ENCODE results near the gene NFIX.

The NFIX gene

DNA sequence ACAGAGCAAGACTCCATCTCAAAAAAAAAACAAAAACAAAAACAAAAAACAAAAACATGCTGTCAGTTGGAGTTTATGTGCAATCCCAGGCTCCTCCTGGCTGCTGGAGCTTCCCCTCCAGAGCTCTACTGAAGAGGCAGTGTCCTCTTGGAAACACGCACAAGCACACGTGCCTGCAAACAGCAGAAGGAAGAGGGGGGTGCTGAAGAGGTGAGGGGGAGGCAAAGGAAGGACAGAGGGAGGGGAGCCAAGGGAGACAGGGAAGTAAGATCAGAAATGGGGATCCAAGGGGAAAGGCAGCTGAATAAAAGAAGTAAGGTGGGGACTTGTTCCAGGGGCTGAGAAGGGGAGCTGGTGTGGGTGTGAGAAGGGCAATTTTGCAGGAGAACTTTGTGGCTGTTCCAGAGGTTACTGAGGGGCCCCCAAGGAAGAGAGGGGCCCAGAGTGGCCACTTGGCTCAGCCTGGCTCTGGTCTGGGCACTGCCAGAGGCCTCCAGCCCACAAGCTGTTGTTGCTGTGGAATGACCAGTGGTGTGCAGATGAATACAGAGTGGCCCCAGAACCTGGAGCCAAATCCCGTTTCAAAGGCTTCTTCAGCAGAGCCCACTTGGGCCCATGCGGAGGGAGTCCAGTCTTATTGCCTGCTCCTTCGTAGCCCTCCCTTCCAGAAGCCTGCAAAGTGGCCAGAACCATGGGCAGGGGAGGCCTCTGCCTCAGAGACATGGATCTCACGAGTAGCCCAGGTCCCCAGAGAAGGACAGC is 73.0 kb downstream of the NFIX start:
- in situ Hi-C loops (cut with MboI; ENCODE audit: low sequenced_read_pairs), result no loop called here
- Histone ChIP-seq H3K36me3 (replicated peaks) (no peaks in the 10 kb centered on the region), H3K27me3 (ENCODE audit: low read depth) (no peaks in the 10 kb centered on the region), H3K4me3 (no peak overlapping the region), H3K4me1 (no peaks in the 10 kb centered on the region), H3K9me3 (no peaks in the 10 kb centered on the region)
- no peak for DNase-seq (ENCODE audit: low spot score in 2 of 2)

DNA sequence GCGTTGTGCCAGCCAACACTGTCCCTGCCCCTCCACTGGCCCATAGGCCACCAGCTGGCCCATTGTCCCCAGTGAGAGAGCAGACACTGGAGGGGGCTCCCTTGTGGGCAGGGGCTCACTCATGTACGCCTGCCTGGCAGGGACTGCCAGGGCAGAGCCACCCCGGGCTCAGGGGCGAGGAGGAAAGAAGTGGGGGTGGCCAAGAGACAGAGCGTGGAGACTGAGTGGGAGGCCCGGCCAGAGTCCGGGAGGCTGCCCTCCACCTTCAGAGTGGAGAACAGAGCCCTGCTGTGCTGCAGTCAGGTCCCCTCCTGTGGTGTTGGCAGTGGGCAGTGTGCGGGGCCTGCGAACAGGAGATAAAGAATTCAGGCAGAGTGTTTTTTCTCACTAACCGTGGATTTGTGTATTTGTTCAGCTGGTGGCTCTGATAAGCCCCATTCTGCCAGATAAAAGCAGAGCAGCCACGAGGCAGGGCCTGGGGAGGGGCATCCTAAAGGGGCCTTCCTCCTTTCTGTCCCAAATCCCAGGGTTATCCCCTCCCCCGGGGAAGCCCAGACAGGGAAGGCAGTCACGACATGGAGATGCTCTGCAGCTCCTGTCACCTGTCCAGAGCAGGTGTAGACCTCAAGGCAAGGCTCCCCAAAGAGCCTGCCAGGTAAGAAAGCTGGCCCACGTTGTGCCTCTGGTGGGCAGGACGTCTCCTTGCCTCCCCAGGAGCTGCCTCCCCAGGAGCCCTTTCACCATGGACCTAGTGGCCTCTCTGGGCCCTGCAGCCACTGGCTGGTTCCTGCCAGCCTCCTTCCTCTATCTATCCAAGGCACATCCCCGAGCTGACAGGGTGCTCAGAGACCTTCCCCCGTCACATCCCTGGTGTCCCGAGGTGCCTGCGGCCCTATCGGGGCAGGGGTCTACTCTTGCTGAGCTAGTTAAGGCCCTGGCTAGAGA is 74.4 kb downstream of the NFIX start:
- H3K4me1 ChIP-seq, result no peaks in the 10 kb centered on the region
- H3K4me3 ChIP-seq, result no peak overlapping the region
- H3K27me3 ChIP-seq (ENCODE audit: low read depth), result no peaks in the 10 kb centered on the region
- no peaks in the 10 kb centered on the region for H3K36me3 ChIP-seq (replicated peaks)
- in situ Hi-C loops (cut with MboI; ENCODE audit: low sequenced_read_pairs), result no loop called here
- no peak for DNase-seq (ENCODE audit: low spot score in 2 of 2)
- H3K9me3 ChIP-seq, result no peaks in the 10 kb centered on the region

DNA sequence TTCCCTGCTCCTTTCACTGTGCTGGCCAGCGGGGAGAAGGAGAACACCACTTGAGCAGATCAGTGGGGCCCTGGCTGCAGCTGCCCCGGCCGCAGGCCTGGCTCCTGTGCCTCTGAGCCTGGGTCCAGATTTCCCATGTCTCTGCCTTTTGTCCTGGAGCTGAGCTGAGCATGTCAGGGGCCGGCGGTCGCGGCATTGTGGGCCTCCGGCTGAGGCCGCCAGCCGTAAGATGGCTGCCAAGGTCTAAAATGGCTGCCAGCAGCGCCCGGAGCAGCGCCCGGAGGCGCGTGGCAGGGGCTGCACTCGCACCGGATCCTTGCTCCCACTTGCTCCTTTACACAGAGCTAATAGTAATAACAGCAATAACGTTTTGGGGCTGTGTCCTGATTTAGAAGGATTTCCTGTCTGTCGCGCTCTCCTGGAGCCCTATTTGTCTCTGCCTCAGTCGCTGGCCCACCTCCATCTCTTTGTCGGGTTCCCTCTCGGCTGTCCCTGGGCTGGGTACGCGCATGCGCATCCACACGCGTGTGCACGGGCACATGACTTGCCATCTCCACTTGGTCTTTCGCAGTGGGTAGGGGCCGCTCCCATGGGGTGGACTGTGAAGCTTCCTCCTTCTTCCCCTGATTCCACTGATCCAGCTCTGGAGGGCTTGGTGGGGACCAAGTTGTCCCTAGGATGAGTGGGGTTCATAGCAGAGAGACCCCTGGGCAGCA is 75.3 kb downstream of the NFIX start:
- Histone ChIP-seq H3K27me3 (ENCODE audit: low read depth) (no peaks in the 10 kb centered on the region), H3K36me3 (replicated peaks) (no peaks in the 10 kb centered on the region), H3K9me3 (no peaks in the 10 kb centered on the region), H3K4me1 (no peaks in the 10 kb centered on the region), H3K4me3 (no peak overlapping the region)
- in situ Hi-C loops (cut with MboI; ENCODE audit: low sequenced_read_pairs), result no loop called here
- no peak for DNase-seq (ENCODE audit: low spot score in 2 of 2)

DNA sequence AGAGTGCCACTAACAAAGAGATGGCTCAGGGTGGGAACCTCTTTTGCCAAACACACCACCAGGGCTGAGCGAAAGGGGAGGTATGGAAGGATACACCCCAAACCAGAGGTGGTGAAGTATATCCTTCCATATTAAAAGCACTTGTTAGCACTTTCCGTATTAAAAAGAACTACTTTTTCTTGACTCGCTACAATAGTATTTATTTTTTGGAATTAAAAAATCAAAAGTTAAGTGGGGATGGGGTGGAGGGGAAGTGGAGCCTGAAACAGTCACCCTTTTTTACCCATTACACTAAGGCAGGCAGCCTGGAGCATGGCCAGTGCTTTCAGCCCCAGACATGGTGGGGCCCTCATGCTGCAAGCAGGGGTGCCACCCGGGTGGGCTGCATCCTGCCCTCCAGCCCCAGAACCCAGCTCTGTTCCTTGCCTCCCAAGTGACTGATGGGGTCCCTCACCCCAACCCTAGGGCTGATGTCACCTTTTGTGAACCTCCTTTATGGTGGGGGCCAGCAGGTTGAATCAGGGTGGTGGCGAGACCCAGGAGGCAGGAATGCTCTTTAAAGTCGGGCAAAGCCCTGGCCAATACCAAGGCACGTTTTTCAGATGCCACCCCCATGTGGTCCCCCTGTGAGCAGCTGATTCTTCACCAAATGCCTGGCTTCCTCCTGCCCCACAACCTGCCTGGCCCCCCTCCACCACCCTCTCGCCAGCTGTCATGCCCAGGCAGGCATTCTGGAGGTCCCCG is 76.3 kb downstream of the NFIX start:
- no peaks in the 10 kb centered on the region for H3K36me3 ChIP-seq (replicated peaks)
- no peaks in the 10 kb centered on the region for H3K4me1 ChIP-seq
- no peak overlapping the region for H3K4me3 ChIP-seq
- no peaks in the 10 kb centered on the region for H3K9me3 ChIP-seq
- H3K27me3 ChIP-seq (ENCODE audit: low read depth), result no peaks in the 10 kb centered on the region
- in situ Hi-C loops (cut with MboI; ENCODE audit: low sequenced_read_pairs), result no loop called here
- DNase-seq (ENCODE audit: low spot score in 2 of 2), result no peak

DNA sequence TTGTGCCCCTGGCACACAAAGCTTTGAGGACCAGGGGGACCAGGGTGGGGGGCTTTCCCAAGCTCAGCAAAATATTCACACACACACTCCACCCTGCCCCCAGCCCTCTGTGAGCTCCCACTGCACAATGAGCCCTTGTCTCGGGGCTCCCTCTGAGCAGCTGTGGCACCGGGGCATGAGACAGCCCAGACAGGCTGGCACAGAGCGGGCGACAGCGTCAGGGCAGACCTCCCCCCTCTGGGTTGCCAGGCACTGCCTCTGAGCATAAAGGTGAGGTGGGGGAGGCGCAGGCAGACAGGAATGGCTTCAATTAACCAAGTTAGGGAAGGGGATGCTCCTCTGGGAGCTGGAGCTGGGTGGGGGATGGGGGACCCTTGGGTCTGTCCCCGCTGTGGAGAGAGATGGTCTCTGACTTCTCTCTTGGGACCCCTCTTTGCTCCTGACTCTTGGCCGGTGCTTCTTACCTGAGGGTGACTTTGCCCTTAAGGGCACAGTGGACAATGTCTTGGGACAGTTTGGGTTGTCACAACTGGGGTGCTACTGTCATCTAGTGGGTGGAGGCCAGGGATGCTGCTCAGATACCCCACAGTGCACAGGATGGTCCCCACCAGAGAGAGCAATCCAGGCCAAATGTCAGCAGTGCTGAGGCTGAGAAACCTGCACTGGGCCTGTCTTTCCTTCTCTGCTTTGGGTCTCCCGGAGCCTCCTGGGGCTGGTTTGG is 77.1 kb downstream of the NFIX start:
- Histone ChIP-seq H3K4me3 (no peak overlapping the region), H3K4me1 (no peaks in the 10 kb centered on the region), H3K36me3 (replicated peaks) (no peaks in the 10 kb centered on the region), H3K9me3 (no peaks in the 10 kb centered on the region), H3K27me3 (ENCODE audit: low read depth) (no peaks in the 10 kb centered on the region)
- no peak for DNase-seq (ENCODE audit: low spot score in 2 of 2)
- in situ Hi-C loops (cut with MboI; ENCODE audit: low sequenced_read_pairs), result no loop called here

DNA sequence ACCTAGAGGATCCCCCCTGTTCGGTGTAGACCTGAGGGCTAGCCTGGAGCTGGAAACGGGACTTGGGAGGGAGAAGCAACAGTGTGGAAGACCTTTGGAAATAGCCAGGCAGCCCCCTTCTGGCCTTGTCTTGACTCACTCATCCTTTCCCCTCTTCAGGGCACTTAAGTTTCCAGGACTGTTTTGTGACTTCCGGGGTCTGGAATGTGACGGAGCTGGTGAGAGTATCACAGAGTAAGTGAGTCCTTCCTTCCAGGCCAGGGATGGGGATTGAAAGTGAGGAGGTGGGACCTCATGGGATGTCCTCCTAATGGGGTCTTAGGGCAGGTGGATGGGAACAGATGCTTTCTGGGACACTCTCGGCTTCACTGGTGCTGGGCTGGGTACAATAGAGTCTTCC is 78.0 kb downstream of the NFIX start:
- Histone ChIP-seq H3K9me3 (no peaks in the 10 kb centered on the region), H3K4me3 (no peak overlapping the region), H3K4me1 (no peaks in the 10 kb centered on the region), H3K27me3 (ENCODE audit: low read depth) (no peaks in the 10 kb centered on the region), H3K36me3 (replicated peaks) (no peaks in the 10 kb centered on the region)
- in situ Hi-C loops (cut with MboI; ENCODE audit: low sequenced_read_pairs), result no loop called here
- no peak for DNase-seq (ENCODE audit: low spot score in 2 of 2)

DNA sequence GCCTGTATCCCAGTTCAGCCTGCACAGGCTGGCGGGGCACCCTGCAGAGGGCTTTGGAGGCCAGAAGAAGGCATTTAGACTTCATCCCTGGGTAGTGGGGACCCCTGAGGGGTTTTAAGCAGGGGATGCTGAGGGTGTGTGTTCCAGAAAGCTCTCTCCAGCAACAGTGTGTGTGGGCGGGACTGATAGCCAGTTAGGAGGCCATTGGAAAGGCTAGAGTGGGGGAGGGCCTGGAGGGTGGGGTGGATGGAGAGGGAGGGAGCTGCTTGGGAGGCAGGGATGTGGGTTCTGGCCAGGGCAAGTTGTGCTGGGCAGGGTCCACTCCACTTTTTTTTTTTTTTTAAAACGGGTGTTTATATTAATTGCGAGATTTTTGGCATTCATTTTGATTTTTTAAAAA is 79.1 kb downstream of the NFIX start:
- H3K36me3 ChIP-seq (replicated peaks), result no peaks in the 10 kb centered on the region
- no peaks in the 10 kb centered on the region for H3K27me3 ChIP-seq (ENCODE audit: low read depth)
- in situ Hi-C loops (cut with MboI; ENCODE audit: low sequenced_read_pairs), result no loop called here
- H3K4me3 ChIP-seq, result no peak overlapping the region
- no peaks in the 10 kb centered on the region for H3K4me1 ChIP-seq
- no peak for DNase-seq (ENCODE audit: low spot score in 2 of 2)
- no peaks in the 10 kb centered on the region for H3K9me3 ChIP-seq

DNA sequence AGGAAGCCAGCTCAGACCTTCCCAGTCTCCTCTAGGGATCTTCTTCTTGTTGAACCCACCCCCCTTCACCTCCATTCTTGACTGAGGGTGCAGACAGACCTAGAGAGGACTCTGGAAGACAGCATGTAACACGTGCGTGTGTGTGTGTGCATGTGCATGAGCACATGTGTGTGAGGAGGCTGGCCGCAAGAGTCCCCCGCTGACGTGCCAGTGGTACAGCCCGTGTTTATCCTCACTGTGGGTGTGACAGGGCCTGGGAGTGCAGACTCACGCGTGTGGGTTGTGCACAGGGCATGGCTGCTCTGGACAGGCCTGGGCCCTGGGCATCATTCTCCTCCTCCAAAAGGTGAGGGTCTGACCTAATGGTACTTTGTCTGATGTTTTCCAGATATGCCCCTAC is 81.0 kb downstream of the NFIX start:
- no peak for DNase-seq (ENCODE audit: low spot score in 2 of 2)
- Histone ChIP-seq H3K27me3 (ENCODE audit: low read depth) (no peaks in the 10 kb centered on the region), H3K4me3 (no peak overlapping the region), H3K36me3 (replicated peaks) (no peaks in the 10 kb centered on the region), H3K4me1 (no peaks in the 10 kb centered on the region), H3K9me3 (no peaks in the 10 kb centered on the region)
- in situ Hi-C loops (cut with MboI; ENCODE audit: low sequenced_read_pairs), result no loop called here

DNA sequence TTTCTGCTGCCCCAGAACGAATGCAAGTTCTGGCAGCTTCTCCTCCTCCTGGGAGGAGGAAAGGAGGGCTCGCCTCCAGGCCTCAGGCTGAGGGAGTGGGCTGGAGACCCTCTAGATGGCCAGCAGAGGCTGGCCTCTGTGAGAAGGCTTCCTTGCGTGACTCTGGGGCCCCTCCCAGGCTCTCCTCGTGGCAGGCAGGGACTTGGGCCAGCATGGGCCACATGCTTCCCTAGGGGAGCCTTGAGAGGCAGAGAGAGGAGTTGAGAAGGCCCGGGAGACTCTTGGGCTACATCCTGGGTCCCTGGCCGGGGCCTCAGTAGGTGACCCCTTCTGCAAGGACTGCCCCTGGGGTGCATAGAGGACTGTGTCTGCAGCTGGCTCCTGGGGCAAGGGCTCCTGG is 81.5 kb downstream of the NFIX start:
- Histone ChIP-seq H3K9me3 (no peaks in the 10 kb centered on the region), H3K4me1 (no peaks in the 10 kb centered on the region), H3K4me3 (no peak overlapping the region), H3K27me3 (ENCODE audit: low read depth) (no peaks in the 10 kb centered on the region), H3K36me3 (replicated peaks) (no peaks in the 10 kb centered on the region)
- in situ Hi-C loops (cut with MboI; ENCODE audit: low sequenced_read_pairs), result no loop called here
- DNase-seq (ENCODE audit: low spot score in 2 of 2), result no peak

DNA sequence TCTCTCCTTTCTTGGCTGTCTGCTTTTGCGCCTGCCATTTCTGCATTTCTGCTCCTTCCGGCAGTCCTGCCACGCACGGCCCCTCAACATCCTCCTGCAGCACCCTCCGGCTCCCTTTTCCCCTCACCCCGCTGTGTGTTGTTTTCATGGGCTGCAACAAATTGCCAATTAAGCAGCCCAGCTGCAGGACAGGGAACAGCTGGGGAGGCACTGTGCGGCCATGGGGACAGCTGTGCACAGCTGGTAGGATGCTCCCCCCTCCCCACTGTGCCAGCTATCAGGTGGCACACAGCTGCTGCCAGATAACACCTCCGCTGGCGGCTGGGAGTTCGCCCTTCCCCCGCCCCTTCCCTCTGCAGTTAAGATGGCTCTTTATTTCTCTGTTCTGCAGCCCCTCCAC is 82.0 kb downstream of the NFIX start:
- H3K4me1 ChIP-seq, result no peaks in the 10 kb centered on the region
- DNase-seq (ENCODE audit: low spot score in 2 of 2), result no peak
- no peaks in the 10 kb centered on the region for H3K27me3 ChIP-seq (ENCODE audit: low read depth)
- H3K9me3 ChIP-seq, result no peaks in the 10 kb centered on the region
- no peak overlapping the region for H3K4me3 ChIP-seq
- no peaks in the 10 kb centered on the region for H3K36me3 ChIP-seq (replicated peaks)
- in situ Hi-C loops (cut with MboI; ENCODE audit: low sequenced_read_pairs), result no loop called here

DNA sequence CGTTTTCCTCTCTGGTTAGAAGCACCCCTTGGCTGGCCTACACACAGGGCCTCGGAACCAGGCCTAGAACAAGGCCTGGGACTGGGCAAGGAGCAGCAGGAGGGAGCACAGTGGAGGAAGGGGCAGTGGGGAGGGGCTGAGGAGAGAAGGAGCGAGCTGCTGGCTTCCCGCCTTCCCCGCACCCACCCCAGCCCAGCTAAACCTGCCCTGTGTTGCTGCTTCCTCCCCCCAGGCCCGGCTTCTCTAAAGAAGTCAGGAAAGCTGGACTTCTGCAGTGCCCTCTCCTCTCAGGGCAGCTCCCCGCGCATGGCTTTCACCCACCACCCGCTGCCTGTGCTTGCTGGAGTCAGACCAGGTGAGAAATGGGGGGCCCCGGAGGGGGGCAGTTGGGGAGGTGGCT is 83.1 kb downstream of the NFIX start:
- no peaks in the 10 kb centered on the region for H3K4me1 ChIP-seq
- H3K36me3 ChIP-seq (replicated peaks), result no peaks in the 10 kb centered on the region; the same call in 1 of the 2 replicates
- no peaks in the 10 kb centered on the region for H3K9me3 ChIP-seq
- DNase-seq (ENCODE audit: low spot score in 2 of 2), result peak in 1 of 2 experiments; percentile 37
- no peak overlapping the region for H3K4me3 ChIP-seq
- H3K27me3 ChIP-seq (ENCODE audit: low read depth), result no peaks in the 10 kb centered on the region
- in situ Hi-C loops (cut with MboI; ENCODE audit: low sequenced_read_pairs), result no loop called here

DNA sequence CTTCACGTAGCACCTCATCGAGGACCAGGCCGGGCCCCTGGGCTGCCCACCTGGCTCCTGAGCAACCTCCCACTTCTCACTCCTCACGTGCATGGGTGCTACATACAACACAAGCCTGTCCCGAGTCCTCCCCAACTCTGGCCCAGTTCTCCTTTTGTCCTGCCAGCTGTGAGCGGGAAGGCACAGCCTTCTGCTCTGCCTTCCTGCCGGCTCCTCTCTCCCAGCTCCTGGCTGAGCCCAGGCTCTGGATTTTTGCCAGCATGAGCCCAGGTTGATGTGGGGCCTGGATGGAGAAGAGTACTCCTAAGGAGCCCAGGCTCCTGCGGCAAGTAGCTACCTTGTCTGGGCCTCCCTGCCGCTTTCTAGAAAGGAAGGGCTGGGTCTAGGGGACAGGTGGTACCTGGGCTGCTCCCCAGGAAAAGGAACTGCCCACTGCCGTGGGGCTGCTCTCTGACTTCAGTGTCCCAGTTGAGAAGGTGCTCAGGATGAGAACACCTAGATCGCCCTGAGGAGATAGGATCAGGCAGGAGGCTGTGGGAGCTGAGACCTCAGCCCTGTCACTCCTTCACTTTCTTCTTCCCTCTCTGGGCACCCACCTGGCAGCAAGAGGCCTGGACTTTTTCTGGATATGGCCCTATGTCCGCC is 83.7 kb downstream of the NFIX start:
- in situ Hi-C loops (cut with MboI; ENCODE audit: low sequenced_read_pairs), result no loop called here
- DNase-seq (ENCODE audit: low spot score in 2 of 2), result no peak
- Histone ChIP-seq H3K36me3 (replicated peaks) (no peaks in the 10 kb centered on the region; the same call in 1 of the 2 replicates), H3K27me3 (ENCODE audit: low read depth) (no peaks in the 10 kb centered on the region), H3K4me1 (no peaks in the 10 kb centered on the region), H3K4me3 (no peak overlapping the region), H3K9me3 (no peaks in the 10 kb centered on the region)

Data from HAP-1 (cell line).